Measurements from ENCODE around the gene ARHGEF39.

ARHGEF39 gene

DNA sequence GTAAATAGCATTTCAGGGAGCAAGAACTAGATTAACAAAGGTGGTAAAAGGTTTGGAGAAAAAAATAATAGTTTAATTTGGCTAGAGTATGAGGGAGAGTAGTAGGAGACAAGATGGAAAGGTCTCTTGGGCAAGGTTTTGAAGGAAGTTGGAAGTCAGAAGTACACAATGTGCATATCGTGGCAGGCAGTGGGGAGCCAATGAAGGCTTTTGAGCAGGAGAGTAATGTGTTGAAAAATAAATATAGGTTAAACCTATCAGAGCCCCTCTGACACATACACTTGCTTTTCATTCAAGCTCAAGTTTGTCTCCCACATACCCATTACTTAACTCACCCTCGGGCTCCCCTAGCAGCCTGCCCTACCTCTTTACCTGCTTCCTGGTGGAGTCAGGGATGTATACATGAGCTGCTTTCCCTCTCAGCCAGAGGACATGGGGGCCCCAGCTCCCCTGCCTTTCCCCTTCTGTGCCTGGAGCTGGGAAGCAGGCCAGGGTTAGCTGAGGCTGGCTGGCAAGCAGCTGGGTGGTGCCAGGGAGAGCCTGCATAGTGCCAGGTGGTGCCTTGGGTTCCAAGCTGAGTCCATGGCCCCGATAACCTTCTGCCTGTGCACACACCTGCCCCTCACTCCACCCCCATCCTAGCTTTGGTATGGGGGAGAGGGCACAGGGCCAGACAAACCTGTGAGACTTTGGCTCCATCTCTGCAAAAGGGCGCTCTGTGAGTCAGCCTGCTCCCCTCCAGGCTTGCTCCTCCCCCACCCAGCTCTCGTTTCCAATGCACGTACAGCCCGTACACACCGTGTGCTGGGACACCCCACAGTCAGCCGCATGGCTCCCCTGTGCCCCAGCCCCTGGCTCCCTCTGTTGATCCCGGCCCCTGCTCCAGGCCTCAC lies 8.4 kb upstream of the ARHGEF39 start, which contains the start of gene CA9:
Gene CA9, plus strand, starts transcription at position 797 of the 893 bp plus-strand sequence. Its CDS starts 32 bp downstream, at position 829.
- peak; percentile 52 to 86 for DNase-seq

DNA sequence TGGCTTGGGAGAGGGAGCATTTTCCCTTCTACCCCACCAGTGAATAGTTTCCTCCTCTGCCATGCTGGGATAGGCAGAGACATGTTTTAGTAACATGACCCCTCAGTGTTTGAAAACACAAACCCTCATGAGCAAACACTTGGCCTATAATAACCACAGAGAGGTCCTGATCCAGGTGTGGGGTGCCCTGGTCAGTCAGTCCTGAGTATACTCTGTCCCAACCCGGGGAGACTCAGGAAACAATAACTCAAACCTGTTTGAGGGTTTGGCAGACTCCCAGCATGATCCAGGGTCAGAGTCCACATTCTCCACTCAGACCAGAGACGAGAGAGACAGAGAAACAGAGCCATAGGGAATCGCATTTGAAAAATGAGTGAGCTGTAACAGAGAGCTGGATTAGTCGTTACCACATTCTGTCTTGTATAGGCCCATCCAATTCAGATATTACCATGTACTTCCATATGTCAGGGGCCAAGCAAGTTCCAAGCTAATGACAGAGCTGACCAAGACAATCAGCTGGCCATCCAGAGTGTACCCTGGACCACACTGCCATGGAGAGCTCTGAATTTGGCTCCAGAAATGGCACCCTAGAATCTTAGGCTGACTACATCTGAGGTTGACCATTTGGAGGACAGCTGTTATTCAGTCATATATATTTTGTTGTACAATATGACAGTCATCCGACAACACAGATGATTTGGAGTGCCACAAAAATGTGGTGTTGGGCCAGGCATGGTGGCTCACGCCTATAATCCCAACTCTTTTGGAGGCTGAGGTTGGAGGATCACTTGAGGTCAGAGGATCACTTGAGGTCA lies 4.5 kb upstream of the ARHGEF39 start:
- no peak for DNase-seq

DNA sequence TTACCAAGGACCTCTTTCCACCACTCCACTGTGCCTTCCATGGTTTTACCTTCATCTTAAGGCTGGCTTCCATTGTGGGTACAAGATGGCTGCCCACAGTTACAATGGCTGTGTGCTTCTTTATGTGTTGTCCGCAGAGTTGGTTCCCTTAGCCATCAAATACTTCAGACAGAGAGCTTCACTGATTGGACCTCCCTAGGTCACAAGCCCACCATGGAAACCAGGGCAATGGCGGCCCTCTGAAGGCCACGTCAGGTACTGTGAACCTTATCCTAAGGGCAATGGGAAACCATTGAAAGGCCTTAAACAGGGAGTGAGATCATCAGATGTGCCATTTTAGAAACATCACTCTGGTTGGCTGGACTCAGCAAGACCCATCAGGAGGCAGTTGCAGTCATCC lies 2.9 kb upstream of the ARHGEF39 start:
- no peak for DNase-seq

DNA sequence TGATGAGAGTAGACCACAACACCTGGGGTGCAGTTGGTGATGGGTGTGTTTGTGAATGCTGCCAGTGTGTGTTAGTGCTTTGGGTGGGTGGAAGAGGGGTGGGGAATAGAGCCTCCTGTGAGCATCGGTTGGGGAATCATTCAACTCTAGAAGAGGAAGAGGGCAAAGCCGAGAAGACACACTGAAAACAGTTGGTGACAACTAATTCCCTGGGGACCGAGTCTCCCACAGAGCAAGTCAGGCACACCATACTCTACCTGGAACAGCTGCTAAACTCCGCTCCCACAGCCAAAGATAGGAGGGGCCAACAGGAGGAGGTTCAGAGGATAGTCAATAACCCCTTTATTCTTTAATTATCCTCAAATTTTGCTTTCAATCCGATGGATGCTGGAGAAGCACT lies 1.6 kb upstream of the ARHGEF39 start:
- no peak for DNase-seq

DNA sequence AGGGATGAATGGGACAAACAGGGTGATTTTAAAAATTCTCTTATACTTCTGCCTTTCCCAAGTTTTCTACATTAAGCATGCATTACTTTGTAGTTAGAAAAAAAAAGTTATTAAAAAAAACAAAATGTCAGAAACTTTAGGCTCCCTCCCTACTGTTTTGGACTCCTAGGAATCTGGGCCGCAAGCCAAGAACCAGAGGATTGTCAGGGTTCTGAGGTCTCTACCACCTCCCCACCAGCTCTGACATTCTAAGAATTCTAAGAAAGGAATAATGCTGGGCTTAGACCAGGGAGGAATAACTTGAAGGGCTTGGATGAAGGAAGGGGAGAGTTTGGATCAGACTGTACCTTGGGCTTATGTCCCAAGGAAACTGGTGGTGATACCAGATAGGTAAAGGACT lies 1.1 kb upstream of the ARHGEF39 start:
- no peak for DNase-seq

DNA sequence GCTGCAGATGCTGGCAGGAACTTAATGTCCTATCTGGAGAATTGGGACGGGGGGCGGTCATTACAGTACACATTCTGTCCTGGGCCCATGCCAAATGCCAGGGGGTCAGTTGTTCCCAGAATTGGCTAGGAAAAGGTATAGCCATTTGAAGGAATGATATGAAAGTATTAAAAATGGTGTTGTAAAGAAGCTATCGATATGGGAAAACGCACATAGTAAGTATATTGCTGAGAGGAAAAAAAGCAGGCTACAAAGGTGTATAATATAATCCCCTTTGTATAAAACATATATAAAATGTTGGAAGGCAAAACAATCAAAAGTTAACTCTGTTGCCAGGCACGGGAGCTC lies 450 bp upstream of the ARHGEF39 start:
- no peak for DNase-seq

DNA sequence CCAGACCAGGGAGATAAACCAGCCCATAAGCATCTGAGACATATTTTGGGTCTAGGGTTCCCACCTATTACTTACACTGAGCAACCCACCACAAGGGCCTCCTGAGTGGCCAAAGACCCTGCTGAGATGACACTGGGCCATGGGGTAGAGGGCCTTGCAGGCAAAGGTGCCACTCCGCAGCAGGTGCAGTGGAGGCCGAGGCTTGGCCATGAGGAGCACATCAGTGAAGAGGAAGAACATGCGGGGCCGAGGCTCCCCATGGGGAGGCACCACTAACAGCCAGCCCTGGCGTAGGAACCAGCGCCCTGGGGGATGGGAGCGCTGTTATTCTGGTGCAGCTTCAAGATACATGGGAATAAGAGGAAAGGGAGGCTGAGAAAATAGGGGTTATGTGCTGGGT lies 2.6 kb downstream of the ARHGEF39 start:
- no peak for DNase-seq

DNA sequence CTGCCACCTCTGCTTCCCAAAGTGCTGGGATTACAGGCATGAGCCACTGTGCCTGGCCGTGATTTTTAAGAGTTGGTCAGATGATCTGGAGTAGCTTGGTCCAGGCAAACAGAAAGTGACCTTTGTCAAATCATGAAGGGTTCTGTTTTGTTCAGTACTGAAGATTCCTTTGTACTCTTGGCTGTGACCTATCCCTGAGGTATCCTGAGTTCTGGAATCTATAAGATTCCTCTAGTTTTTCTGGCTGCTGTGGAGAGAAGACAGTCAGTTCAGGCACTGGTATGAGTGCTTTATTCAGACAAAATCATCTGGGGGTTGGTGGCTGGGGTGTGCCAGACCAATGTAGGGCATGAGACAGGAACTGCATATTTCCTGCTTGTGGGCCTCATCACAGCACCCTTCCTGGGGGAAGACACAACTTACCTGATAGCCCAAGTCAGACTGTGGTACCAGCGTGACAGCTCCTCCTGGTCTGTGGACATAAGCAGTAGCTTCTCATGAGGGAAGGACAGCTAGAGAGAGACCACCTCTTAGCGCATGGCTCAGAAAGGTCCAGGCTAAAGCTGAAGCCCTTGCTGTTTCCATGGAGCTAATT lies 3.1 kb downstream of the ARHGEF39 start:
- no peak for DNase-seq

DNA sequence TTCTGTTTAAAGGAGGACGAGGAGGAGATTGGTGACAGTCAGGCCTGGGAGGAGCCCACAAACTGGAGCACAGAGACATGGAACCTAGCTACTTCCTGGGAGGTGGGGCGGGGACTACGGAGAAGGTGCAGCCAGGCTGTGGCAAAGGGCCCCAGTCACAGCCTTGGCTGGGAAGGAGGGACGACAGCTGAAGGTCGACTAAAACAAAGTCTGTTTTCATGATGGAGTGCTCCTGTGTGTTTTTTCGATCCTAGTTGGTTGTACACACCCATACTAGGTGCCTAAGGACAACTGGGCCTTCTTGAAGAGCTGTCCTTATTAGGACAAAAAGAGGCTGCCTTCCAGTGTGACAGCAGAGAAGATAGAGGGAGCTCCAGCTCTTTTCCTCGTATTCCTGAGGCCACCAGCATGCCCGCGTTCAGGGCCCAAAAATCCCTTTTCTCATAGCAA lies 4.0 kb downstream of the ARHGEF39 start:
- DNase-seq: peak in 1 of 2 experiments; percentile 39

DNA sequence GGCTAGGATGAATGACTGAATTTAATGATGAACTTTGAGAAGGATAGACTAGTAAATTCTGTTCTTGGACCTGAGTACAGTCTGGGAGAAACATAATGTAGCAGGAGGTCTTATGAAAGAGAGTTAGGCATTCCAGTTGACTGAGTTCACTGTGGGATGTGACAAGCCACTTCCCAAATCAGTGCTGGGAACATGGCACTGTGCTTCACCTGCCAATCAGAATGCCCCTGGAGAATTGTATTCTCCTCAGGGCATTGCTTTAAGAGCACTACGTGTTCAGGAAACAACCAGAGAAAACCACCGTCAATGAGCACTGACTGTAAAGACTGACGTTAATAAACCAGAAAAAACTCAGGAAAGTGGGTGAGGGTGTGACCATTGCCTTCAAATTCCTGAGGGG lies 5.7 kb downstream of the ARHGEF39 start:
- DNase-seq: no peak

DNA sequence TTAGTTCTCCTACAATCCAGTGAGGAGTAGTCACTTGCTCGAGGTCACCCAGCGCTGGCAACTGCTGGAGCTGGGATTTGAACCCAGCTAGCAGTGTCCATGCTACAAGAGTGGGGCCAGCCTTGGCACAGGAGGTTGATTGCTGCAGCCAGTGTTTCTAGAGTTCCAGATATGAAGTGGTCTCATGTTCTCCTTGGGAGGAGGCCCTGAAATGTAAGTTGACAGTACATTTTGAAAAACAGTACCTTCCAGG lies 6.1 kb downstream of the ARHGEF39 start:
- no peak for DNase-seq

DNA sequence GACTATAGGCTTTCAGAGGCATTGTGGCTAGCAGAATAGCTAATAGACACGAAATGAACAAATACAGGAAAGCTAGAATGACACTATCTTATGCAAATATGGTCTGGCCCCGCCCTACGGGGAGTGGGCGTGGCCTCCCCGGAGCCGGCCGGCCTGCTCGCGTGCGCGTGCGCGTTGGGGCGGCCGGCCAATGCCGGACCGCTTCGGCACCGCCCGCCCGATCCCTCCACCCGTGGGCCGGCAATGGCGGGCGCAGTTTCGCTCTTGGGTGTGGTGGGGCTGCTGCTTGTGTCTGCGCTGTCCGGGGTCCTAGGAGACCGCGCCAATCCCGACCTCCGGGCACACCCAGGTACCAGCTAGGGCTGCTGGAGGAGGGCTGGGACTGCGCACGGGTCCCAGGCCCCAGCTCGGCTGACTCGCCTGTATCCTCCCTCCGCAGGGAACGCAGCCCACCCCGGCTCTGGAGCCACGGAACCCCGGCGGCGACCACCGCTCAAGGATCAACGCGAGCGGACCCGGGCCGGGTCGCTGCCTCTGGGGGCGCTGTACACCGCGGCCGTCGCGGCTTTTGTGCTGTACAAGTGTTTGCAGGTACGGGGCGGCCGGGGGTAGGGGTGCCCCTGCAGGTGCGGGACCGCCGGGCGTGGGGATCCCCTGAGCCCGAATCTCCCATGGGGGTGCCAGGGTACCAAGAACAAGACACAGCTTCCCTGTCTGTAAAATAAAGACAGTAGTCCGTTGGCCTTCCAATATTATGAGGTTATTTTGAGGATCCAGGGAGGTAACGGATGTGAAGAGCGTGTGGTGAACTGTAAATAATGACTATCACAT lies 6.6 kb downstream of the ARHGEF39 start, which contains the start of gene CCDC107:
Gene CCDC107, plus strand, starts transcription at position 156 of the 831 bp plus-strand sequence. Its CDS starts 88 bp downstream, at position 244.
- DNase-seq: peak; percentile 25 to 72

DNA sequence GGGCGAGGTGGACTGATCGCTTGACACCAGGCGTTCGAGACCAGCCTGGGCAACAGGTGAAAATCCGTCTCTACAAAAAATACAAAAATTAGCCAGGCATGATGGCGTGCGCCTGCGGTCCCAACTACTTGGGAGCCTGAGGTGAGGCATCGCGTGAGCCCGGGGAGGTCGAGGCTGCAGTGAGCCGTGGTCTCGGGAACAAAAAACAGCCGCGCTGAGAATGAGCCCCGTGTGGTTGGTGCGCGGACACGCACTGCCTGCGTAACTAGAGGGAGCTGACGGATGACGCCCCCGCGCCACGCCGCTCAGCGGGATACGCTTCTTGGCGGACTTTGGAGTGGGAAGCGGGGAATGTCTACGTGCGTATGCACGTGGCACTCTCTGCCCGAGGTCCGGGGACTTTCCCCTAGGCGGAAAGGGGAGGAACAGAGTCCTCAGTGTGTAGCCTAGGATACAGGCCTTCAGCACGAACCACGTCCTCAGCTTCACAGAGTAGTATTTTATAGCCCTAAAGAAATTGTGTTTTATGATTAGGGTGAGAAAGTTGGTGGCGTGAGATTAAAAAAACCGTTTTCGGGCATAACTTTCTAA lies 7.4 kb downstream of the ARHGEF39 start, which contains the start of gene RMRP:
Gene RMRP, minus strand, starts transcription at position 474 of the 591 bp plus-strand sequence.
- DNase-seq: peak; percentile 88 to 94

DNA sequence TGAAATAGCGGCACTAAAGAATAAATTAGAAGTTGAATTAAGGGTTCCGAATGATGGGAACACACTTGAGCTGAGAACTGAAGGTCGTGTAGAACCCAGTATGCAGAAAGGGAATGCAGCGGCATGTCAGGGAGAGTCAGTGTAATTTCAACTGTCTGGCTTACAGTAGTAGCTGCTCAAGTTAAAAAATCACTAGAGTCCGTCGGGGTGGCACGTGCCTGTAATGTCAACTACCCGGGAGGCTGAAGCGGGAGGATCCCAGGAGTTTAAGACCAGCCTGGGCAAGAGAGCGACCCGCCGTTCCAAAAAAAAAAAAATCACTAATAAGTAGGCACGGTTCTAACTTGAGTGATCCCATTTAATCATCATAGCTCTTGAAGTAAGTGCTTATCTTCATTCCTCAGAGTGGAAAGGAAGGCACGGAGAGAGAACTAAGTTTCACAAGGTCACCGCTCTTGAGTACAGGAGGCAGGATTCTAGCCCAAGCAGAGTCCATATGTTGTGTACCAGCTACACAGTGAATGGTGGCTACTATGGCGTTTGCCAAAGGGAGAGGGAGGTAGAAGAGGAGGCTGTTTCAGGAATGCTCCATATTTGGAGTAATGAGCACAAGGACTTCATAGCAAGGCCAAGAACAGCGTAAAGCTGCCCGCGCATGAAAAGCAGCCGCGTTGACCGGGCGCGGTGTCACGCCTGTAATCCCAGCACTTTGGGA lies 8.0 kb downstream of the ARHGEF39 start:
- DNase-seq: no peak

DNA sequence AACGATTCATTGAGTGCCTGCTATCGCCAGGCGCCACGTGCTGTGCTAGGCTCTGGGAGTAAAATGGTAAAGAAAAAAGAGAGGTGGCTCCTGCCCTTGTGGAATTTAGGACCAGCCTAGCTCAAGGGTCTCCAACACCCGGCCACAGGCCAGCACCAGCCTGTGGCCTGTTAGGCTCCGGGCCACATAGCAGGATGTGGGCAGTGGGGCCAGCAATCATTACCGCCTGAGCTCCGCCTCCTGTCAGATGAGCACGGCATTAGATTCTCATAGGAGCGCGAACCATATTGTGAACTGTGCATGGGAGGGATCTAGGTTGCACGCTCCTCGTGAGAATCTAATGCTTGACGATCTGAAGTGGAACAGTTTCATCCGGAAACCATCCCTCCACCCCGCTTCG lies 8.6 kb downstream of the ARHGEF39 start:
- DNase-seq: no peak

DNA sequence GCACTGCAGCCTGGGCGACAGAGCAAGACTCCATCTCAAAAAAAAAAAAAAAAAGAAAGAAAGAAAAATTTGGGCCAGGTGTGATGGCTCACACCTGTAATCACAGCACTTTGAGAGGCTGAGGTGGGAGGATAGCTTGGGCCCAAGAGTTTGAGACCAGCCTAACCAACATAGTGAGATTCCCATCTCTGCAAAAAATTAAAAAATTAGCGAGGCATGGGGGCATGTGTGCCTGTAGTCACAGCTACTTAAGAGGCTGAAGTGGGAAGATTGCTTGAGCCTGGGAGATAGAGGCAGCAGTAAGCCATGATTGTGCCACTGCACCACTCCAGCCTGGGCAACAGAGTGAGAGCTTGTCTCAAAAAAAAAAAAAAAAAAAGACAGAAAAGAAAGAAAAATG lies 11.4 kb downstream of the ARHGEF39 start:
- no peak for DNase-seq

DNA sequence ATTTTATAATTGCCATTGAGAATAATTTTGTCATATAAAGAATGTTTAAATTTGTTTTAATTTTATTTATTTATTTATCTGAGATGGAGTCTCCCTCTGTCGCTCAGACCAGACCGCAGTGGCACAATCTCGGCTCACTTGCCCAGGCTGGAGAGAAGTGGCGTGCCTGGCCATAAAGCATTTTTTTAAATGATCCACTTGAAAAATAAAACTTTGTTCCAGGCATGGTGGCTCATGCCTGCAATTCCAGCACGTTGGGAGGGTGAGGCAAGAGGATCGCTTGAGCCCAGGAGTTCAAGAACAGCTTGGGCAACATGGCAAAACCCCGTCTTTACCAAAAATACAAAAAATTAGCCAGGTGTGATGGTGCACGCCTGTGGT lies 12.2 kb downstream of the ARHGEF39 start:
- no peak for DNase-seq

DNA sequence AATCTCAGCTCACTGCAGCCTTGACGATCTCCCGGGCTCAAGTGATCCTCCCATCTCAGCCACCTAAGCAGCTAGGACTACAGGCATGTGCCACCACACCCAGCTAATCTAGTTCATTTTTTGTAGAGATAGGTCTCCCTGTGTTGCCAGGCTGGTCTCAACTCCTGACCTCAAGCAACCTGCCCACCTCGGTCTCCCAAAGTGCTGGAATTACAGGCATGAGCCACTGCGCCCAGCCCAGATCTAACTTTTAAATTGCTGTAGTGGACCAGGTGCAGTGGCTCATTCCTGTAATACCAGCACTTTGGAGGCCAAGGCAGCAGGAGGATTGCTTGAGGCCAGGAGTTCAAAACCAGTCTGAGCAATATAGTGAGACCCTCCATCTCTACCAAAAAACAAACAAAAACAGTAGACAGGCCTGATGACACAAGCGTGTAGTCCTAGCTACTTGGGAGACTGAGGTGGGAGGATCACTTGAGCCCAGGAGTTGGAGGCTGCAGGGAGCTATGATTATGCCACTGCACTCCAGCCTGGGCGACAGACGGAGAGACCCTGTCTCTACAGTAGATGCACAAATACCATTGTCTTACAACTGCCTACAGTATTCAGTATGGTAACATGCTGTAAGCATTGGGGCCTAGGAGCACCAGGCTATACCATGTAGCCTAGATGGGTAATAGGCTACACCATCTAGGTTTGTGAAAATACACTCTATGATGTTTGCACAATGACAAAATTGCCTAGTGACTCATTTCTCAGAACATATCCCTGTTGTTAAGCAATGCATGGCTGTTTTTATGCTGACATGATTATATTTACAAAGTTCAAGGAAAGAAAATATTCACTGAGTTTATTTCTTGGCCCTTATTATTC lies 12.8 kb downstream of the ARHGEF39 start:
- DNase-seq: no peak

DNA sequence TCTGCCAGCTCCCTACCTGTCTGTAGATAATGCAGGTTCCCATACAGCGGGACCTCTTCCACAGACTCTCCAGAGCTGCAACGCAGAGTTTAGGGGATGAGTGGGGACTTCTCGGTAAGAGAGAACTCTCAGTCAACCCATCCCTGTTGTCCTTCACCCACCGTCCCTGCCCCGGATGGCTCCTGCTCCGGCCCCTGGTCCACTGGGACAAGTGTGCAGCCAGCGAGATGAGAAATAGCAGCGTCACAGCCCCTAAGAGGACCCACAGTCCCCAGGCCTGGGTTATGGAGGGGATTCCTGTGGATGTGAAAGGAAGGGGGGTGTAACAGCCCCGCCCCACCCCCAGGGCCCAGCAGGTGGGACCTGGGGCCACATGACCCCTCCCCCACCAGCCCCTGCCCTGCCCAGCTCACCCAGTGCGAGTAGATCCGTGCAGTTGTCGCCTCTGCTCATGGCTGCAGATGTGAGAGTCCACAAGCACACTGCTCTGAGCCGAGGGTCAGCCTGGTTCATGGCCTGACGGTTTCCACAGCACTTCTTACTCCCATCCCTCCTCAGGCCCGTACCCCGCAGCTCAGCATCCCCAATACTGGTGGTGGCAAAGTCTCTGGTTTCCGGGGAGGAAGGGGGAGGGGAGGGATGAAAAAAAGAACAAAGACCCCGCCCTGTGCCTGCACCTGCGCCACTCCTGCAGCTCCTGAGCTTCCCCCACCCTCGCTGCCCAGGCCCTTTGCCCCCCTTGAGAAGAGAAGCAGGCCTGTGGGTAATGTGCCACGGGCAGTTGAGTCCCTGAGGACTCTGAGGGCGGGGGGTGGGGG lies 14.4 kb downstream of the ARHGEF39 start, which contains the start of gene SIT1:
Gene SIT1, minus strand, starts transcription at position 591 of the 818 bp plus-strand sequence. Its CDS starts 78 bp downstream, at position 513.
- no peak for DNase-seq
